ENCODE data around the gene ITGB1. TPM values are rescaled to one million over a fixed set of nuclear protein-coding genes. Genes with fewer than 3 reads are reported as not detected.

Gene ITGB1
- total RNA-seq, 1 donor from 2014 or later: 1,619 TPM

DNA sequence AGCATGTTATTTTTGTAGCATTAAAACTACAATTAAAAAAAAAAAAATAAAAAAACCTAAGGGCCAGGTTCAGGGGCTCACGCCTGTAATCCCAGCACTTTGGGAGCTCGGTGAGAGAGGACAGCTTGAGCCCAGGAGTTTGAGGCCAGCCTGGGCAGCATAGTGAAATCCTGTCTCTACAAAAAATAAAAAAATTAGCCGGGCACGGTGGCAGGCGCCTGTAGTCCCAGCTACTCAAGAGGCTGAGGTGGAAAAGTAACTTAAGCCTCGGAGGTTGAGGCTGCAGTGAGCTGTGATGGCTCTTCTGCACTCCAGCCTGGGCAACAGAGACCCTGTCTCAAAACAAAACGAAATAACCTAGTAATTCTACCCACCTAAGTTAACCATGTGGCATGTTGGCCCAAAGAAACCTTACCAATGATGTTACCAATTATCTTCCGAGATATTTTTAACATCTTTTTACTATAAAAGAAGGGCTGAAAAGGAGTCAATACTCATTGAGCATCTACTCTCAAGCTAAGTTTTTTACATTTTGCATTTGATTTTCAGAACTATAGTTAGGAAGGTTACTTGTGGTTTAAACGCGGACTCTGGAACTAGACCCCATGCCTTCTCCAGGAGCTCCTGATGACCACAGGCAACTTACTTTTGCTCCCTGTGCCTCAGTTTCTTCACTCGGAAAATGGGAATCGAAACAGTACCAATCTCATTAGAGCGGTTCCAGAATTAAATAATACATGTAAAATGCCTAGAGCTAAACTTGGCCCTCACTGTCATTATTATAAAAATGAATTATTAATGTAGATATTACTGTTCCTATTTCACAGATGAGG, 1.4 kb downstream of the ITGB1 start:
- DNase-seq (ENCODE audit: extremely low read depth, low read depth, low spot score): no peak

- no peak for DNase-seq (ENCODE audit: extremely low read depth, low read depth, low spot score)
Measured at GRCh38 chr10:32955790-32956189, 2.2 kb downstream of the ITGB1 start.

DNA sequence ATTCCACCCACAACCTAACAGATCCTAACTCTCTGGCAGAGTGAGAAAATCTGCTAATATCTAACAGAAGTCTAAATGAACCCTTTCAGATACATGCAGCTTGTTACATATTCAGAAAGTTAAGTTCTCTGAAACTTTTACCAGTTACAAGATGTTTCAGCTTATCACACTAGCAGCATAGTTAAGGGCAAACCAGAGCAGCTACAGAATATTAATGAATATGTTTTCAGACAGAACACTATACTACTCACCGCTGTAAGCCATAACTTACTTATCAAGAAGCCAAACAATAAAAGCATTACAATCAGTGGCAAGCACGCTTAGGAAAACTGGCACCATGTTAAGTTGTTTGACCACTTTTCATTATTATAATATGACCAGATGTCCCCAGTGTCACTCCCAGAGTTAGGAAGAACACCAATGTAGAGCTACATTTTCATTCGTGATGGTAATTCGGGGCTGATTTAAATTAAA, 2.7 kb downstream of the ITGB1 start:
- DNase-seq (ENCODE audit: extremely low read depth, low read depth, low spot score): no peak

GRCh38 chr10:32954545-32955298, 3.3 kb downstream of the ITGB1 start:
- DNase-seq (ENCODE audit: extremely low read depth, low read depth, low spot score): no peak

DNA sequence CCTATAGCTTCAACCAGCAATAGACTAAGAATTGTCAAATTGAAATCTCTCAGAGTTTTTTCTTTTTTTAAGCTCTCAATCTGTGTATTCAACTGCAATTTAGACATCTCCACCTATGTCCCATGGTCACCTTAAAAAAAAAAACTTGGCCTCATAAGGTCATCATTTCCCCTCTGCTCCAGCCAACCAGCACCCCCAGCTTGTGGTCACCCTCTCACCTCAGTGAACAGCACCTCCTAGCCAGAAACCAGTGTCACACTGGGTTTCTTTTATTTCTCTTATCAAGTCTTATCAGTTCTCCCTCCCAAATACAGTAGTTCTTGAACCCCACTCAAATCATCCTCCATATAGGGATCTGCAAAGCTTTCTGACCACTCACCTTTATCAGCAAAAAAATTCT, 4.0 kb downstream of the ITGB1 start:
- DNase-seq (ENCODE audit: extremely low read depth, low read depth, low spot score): no peak

GRCh38 chr10:32953277-32953927, 4.6 kb downstream of the ITGB1 start:
- no peak for DNase-seq (ENCODE audit: extremely low read depth, low read depth, low spot score)

DNA sequence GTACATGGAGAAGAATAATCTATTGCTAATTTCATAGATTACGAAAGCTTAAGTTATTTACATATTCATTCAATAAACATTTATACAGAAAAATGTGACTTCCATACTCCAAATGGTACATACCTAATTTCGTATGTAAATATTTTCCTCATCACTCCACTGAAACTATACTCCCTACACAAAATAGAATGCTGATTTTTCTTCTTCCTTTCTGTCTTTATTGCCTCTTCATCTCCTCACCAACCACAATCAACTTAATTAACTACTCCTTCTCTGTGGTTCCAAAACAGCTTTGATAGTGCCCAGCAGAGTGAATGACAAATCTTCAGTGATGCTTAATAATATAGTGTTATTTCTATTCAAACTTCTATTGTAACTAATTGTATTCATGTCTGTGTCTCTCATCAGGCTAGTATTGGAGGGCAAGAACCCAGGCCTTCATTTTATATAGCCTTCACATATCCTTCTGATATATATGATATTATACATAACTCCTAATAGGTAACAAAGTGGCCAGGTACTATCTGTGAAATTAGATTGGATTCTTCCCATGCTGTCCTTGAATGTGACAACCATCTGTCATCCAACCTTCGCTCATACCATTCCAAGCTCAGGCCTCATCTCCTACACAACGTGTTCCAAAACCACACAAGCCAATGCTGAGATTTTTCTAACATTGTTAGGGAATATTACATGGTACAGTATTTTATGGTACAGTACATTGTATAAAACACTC, 5.3 kb downstream of the ITGB1 start:
- no peak for DNase-seq (ENCODE audit: extremely low read depth, low read depth, low spot score)

GRCh38 chr10:32952094-32952493, 5.9 kb downstream of the ITGB1 start:
- DNase-seq (ENCODE audit: extremely low read depth, low read depth, low spot score): no peak

- DNase-seq (ENCODE audit: extremely low read depth, low read depth, low spot score): no peak
Measured at GRCh38 chr10:32951111-32951510, 6.9 kb downstream of the ITGB1 start.

DNA sequence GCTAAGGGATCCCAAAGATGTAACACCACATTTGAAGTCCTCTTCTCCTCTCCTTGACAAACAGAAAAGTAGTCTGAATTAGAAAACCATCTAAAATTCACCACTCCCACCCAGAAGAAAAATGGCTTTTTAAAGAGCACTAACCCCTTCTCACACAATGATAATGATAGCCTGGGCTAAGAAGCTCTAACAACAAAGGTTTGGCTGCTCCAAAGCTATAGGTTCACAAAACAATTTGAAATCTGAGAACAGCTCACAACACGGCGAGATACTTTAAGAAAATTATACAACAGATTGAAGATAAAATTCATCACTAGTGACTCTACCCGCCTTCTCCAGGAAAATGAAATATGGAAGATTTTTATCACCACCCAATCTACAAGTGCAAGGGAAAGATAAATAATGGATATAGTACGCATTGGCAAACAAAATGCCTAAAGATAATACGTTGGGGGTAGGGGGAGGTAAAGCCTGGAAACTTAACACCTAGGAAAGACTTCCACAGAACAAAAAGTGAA, 7.4 kb downstream of the ITGB1 start:
- no peak for DNase-seq (ENCODE audit: extremely low read depth, low read depth, low spot score)

- no peak for DNase-seq (ENCODE audit: extremely low read depth, low read depth, low spot score)
Measured at GRCh38 chr10:32949221-32949678, 8.8 kb downstream of the ITGB1 start.

- DNase-seq (ENCODE audit: extremely low read depth, low read depth, low spot score): no peak
Measured at GRCh38 chr10:32948451-32948850, 9.6 kb downstream of the ITGB1 start.

GRCh38 chr10:32947586-32947985, 10.4 kb downstream of the ITGB1 start:
- no peak for DNase-seq (ENCODE audit: extremely low read depth, low read depth, low spot score)

- DNase-seq (ENCODE audit: extremely low read depth, low read depth, low spot score): no peak
Measured at GRCh38 chr10:32946108-32946507, 11.9 kb downstream of the ITGB1 start.

DNA sequence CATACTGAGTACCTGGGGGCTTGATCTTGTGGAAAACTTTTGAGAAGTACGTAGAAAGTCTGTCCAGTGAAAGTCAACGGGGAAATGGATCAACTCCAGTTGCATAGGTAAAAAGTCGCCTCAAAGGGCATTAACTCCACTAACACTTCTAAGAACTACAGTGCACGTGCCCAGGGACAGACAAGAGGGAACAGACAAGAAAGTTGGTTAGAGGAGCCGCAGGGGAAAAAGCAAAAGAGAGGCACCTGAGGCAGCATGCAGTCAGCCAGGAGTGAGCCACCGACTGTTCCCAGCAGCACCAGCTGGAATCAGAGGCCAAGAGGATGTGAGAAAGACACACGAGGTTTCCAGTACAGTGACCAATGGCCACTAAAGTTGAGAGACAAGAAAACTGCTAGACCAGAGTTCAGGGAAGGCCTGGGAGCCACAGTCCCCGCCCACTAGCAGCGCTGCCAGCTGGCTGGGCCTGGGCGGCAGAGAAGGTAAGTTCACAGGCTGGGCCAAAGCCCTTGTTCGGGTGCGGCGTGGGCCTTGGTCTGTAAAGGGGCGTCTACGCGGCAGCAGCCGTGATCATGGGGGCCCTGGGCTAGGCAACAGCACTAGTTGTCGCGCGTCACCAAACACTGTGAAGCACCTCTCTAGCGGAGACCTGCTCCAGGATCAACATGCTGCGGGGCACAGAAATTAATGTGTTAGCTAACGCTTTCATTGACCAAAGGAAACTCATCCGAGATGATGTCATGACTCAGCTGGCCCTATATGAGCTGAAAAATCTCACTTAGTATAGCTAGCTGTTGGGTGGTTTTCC, 14.0 kb downstream of the ITGB1 start:
- DNase-seq (ENCODE audit: extremely low read depth, low read depth, low spot score): no peak

DNA sequence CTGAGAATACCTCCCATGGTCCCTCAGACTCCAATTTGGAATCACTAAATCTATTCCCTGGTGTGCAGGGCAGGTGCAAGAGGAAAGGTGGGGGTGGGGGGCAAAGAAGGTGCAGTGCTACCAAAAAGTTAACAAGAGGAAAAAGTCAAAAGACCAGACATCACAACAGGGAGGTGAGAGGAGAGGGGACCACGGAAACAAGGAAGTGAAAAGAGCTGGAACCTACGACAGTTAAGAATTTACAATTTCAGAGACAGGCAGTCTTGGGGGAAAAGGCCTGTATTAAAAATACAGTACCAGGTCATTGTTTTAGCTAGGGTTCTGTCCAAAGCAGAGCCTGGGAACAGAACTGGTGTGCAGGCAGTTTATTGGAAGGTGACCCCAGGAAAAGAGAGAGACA, 14.6 kb downstream of the ITGB1 start:
- no peak for DNase-seq (ENCODE audit: extremely low read depth, low read depth, low spot score)

- no peak for DNase-seq (ENCODE audit: extremely low read depth, low read depth, low spot score)
Measured at GRCh38 chr10:32942081-32942480, 15.9 kb downstream of the ITGB1 start.

DNA sequence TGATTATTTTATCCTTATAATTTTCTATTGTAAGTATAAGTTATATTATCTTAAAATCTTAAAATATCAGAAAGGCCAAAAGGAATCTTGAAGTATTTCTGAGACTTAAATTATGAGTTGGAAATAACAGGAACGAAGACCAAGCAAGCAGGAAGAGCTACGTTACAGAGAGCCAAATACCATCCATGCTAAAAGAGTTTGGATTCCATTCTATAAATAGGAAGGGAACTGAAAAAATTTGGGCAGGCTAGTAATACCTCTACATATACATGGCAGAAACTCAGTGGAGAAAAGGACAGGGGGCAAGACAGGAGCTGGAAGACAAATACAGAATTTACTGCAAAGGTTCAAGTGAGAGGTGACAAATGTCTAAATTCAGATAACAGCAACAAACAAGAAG, 16.7 kb downstream of the ITGB1 start:
- DNase-seq (ENCODE audit: extremely low read depth, low read depth, low spot score): no peak
